GM12874 (cell line): Measurements from ENCODE around the gene MYCL.

Source experiments
- CTCF ChIP-seq: IDR thresholded peaks from 2 replicates; pipeline ENCODE4 v1.5.1; 2011; ENCODE audit warnings: low read depth, mild to moderate bottlenecking, control low read depth, low read length, moderate library complexity; ENCODE audit not compliant: insufficient read depth

The MYCL gene

DNA sequence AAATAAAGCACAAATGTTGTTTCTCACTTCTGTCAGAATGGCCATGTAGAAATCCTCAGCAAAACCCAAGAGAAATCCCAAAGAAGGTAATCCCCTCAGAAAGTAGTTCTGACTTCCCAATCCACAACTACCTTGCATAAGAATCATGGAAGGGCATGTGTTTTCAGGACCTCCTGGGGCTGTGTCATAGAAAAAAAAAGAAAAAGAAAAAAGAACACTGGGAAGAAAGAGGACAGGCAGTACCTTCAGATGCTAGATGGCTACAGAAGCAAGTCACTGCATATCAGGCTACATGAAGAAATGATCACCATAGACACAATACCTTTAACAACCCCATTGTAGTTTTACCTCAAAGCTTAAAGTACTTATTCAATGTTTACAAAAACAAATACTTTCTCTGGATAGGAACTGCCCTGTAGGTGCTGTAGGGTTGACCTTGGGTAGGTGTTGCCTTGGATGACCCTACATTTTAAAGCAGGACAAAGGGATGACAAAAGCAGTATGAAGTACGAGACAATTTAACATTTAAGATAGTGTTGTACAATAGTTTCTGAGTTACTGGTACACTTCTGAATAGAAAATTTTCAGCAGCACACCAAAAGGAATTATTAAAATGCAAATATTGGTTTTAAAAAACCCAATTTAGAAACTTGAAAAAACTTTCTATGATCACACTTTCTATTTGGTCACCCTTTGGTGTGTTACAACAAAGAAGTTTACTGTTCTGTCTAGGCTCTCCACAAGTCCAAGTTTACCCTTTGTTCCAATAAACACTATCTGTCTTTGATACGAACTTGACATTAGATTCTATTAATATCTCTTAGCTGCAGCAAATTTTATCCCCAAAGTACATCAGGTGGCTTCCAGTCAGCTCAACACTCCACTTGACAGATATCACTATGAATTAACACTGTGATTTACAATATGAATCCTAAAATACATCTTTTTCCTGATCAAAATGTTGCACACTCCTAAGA, 23.4 kb downstream of the MYCL start:
- no peak for TF ChIP-seq CTCF

GRCh38 chr1:39877231-39877778, 24.4 kb downstream of the MYCL start:
- no peak for TF ChIP-seq CTCF

- no peak for TF ChIP-seq CTCF
Measured at GRCh38 chr1:39876144-39876543, 25.6 kb downstream of the MYCL start.

GRCh38 chr1:39872698-39873097, 29.0 kb downstream of the MYCL start:
- no peak for TF ChIP-seq CTCF

DNA sequence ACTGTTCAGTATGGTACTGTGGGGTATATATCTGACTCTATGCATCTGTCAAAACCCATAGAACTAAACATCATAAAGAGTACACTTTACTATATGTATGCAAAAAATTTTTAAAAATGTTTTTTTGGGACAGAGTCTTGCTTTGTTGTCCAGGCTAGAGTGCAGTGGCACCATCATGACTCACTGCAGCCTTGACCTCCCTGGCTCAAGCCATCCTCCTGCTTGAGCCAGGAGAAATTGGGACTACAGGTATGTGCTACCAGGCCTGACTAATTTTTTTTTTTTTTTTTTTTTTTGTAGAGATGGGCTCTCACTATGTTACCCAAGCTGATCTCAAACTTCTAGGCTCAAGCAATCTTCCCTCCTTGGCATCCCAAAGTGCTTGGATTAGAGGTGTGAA, 29.9 kb downstream of the MYCL start:
- TF ChIP-seq CTCF = no peak

- no peak for TF ChIP-seq CTCF
Measured at GRCh38 chr1:39866767-39867166, 35.0 kb downstream of the MYCL start.

DNA sequence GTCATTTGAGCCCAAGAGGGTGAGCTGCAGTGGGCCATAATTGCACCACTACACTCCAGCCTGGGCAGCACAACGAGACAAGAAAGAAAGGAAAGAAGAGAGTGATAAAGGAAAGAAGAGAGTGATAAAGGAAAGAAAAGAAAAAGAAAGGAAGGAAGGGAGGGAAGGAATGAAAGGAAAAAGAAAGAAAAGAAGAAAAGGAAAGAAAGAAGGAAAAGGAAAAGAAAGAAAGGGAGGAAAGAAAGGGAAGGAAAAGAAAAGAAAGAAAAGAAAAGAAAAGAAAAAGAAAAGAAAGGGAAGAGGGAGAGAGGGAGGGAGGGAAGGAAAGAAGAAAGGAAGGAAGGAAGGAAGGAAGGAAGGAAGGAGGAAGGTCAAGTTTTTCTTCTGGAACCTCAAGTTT, 36.0 kb downstream of the MYCL start:
- TF ChIP-seq CTCF = no peak
